ENCODE data around the gene KDM3B. TPM values are rescaled to one million over a fixed set of nuclear protein-coding genes. Genes with fewer than 3 reads are reported as not detected.

The KDM3B gene
- total RNA-seq, 2 donors from 2014 or later = 50.1 to 86.2 TPM

GRCh38 chr5:138337685-138338410, 14.6 kb upstream of the KDM3B start, which contains the start of gene FAM53C:
Gene FAM53C, plus strand, starts transcription at chr5:138338266. Its CDS starts 3,070 bp downstream, at chr5:138341336.
- peak within 1 kb of the TSS; percentile 89 for H3K4me3 ChIP-seq
- peak; percentile 88 for ATAC-seq (ENCODE audit: insufficient number of reproducible peaks, low FRiP score, low read depth)
- peak within 1 kb of the TSS; percentile 88 to 97 for H3K27ac ChIP-seq
- no peaks in the 10 kb centered on the region for H3K36me3 ChIP-seq
- H3K9me3 ChIP-seq = no peaks in the 10 kb centered on the region
- peak; percentile 66 for DNase-seq (ENCODE audit: low spot score)
- TF ChIP-seq CTCF (IDR thresholded peaks at IDR 0.05) = no peak
- H3K27me3 ChIP-seq (replicated peaks; ENCODE audit: insufficient read depth) = no peaks in the 10 kb centered on the region
- peaks cover 10 to 18% of the 10 kb centered on the region in 2 donors for H3K4me1 ChIP-seq (ENCODE audit: control insufficient read depth in 1 of 2, low read depth in 2 of 2)

DNA sequence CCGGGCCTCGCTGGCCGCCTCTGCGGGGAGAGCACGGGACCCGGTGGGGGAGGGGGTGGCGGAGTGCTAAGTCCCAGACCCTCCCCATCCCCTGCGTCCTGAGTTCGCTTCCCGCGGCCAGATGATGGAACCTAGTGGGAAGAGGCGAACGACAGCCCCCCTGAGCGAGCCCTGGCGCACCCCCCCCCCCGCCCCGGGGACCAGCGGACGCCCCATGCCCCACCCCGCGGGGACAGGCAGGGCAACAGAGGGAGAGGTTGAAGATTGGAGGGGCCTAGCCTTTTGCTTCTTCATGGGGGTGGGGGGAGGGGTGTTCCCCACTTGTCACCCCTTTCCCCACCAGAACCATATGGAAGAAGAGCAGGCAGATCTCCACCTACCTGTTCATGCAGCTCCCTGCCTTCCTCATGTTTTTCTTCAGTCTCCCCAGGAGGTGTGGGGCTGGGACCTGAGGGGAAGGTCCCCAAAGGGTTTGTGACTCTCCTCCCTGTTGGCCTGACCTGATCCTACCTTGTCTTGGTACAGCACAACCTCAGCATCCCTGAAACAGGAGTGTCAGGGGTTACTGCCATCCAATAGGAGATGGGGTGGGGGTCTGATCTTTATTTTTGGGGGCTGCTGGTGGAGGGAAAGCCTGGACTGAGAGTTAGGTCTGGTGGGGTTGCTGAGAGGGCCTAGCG, 13.9 kb upstream of the KDM3B start:
- H3K9me3 ChIP-seq = no peaks in the 10 kb centered on the region
- TF ChIP-seq CTCF (IDR thresholded peaks at IDR 0.05) = no peak
- H3K4me1 ChIP-seq (ENCODE audit: control insufficient read depth in 1 of 2, low read depth in 2 of 2) = peaks cover 10 to 18% of the 10 kb centered on the region in 2 donors
- DNase-seq (ENCODE audit: low spot score) (no peak), ATAC-seq (ENCODE audit: insufficient number of reproducible peaks, low FRiP score, low read depth) (no peak)
- H3K36me3 ChIP-seq = no peaks in the 10 kb centered on the region
- peak overlapping the region; percentile 88 to 97 for H3K27ac ChIP-seq
- no peaks in the 10 kb centered on the region for H3K27me3 ChIP-seq (replicated peaks; ENCODE audit: insufficient read depth)
- peak overlapping the region; percentile 89 for H3K4me3 ChIP-seq

- H3K27ac ChIP-seq = peak overlapping the region; percentile 88 to 97
- no peaks in the 10 kb centered on the region for H3K9me3 ChIP-seq
- H3K4me3 ChIP-seq = peak overlapping the region; percentile 89
- peaks cover 1% of the 10 kb centered on the region for H3K36me3 ChIP-seq
- H3K27me3 ChIP-seq (replicated peaks; ENCODE audit: insufficient read depth) = no peaks in the 10 kb centered on the region
- peaks cover 10 to 18% of the 10 kb centered on the region in 2 donors for H3K4me1 ChIP-seq (ENCODE audit: control insufficient read depth in 1 of 2, low read depth in 2 of 2)
- DNase-seq (ENCODE audit: low spot score) (no peak), ATAC-seq (ENCODE audit: insufficient number of reproducible peaks, low FRiP score, low read depth) (no peak)
- no peak for TF ChIP-seq CTCF (IDR thresholded peaks at IDR 0.05)
Measured at GRCh38 chr5:138339091-138339456, 13.4 kb upstream of the KDM3B start.

- no peak for TF ChIP-seq CTCF (IDR thresholded peaks at IDR 0.05)
- Histone ChIP-seq H3K36me3 (peaks cover 5% of the 10 kb centered on the region), H3K9me3 (no peaks in the 10 kb centered on the region)
Measured at GRCh38 chr5:138339464-138339863, 13.0 kb upstream of the KDM3B start.

GRCh38 chr5:138340008-138340407, 12.5 kb upstream of the KDM3B start:
- no peak for TF ChIP-seq CTCF (IDR thresholded peaks at IDR 0.05)
- H3K4me3 ChIP-seq = peak overlapping the region; percentile 89
- ATAC-seq (ENCODE audit: insufficient number of reproducible peaks, low FRiP score, low read depth) = no peak
- H3K4me1 ChIP-seq (ENCODE audit: control insufficient read depth in 1 of 2, low read depth in 2 of 2) = peaks cover 10 to 18% of the 10 kb centered on the region in 2 donors
- no peaks in the 10 kb centered on the region for H3K9me3 ChIP-seq
- no peak overlapping the region for H3K27ac ChIP-seq
- H3K27me3 ChIP-seq (replicated peaks; ENCODE audit: insufficient read depth) = no peaks in the 10 kb centered on the region
- no peak for DNase-seq (ENCODE audit: low spot score)
- peaks cover 10% of the 10 kb centered on the region for H3K36me3 ChIP-seq

More at GRCh38 chr5:138339464-138339863, 13.0 kb upstream of the KDM3B start:
- ATAC-seq (ENCODE audit: insufficient number of reproducible peaks, low FRiP score, low read depth) = no peak
- Histone ChIP-seq H3K4me1 (ENCODE audit: control insufficient read depth in 1 of 2, low read depth in 2 of 2) (peaks cover 10 to 18% of the 10 kb centered on the region in 2 donors), H3K27me3 (replicated peaks; ENCODE audit: insufficient read depth) (no peaks in the 10 kb centered on the region), H3K4me3 (peak overlapping the region; percentile 89), H3K27ac (peak overlapping the region; percentile 88 to 97)
- no peak for DNase-seq (ENCODE audit: low spot score)
